GM10248 (cell line): ENCODE results near the gene SPAG9.

Experiments used
- CTCF ChIA-PET: fragments of 300-600 bp; sonication (Branson Sonifier 250); formaldehyde crosslinking; extraction: SDS; loops from one replicate; lab custom pipeline; 2021; ENCODE audit warnings: antibody characterized with exemption; lab: Yijun Ruan, JAX
- POLR2A ChIA-PET: fragments of 350-650 bp; sonication (Branson Sonifier 250); formaldehyde crosslinking; extraction: SDS; loops from one replicate; lab custom pipeline; 2020; ENCODE audit warnings: antibody characterized with exemption; lab: Yijun Ruan, JAX
- DNase-seq: peaks from one replicate; pipeline ENCODE4 v3.0.0; 2012; ENCODE audit errors: extremely low spot score
- CTCF ChIP-seq: IDR thresholded peaks from 2 replicates; pipeline ENCODE4 v1.5.1; 2012; ENCODE audit warnings: mild to moderate bottlenecking, low read depth; ENCODE audit errors: extremely low read depth, missing control alignments, control extremely low read depth

The SPAG9 gene

GRCh38 chr17:51013322-51013721, 107.3 kb downstream of the SPAG9 start:
- DNase-seq = no peak
- ChIA-PET POLR2A (no interaction called here), CTCF (interaction anchor here (0.7 to 3.3 kb wide), 8 partner anchors 9 to 140 kb away, joined by 3 to 28 read pairs (median 3); partner anchors contain the start of gene NME1)
- TF ChIP-seq CTCF = no peak

GRCh38 chr17:51012538-51012937, 108.1 kb downstream of the SPAG9 start:
- POLR2A ChIA-PET = interaction anchor here (0.6 kb wide), 1 partner anchor 156 kb away, joined by 6 read pairs; no protein-coding TSS in a partner anchor

GRCh38 chr17:51010173-51010675, 110.4 kb downstream of the SPAG9 start:
- no peak for TF ChIP-seq CTCF
- DNase-seq = no peak
- ChIA-PET CTCF (interaction anchor here (0.7 to 1.3 kb wide), 7 partner anchors 8 to 146 kb away, joined by 3 to 6 read pairs (median 4); partner anchors contain the start of gene NME1), POLR2A (no interaction called here)

More at GRCh38 chr17:51012538-51012937, 108.1 kb downstream of the SPAG9 start:
- no peak for TF ChIP-seq CTCF
- no peak for DNase-seq
- CTCF ChIA-PET = interaction anchor here (0.7 to 3.3 kb wide), 6 partner anchors 8 to 141 kb away, joined by 3 to 28 read pairs (median 3); partner anchors contain the start of gene NME1

- no peak for DNase-seq
- POLR2A ChIA-PET = no interaction called here
- CTCF ChIA-PET = interaction anchor here (1.0 to 10.0 kb wide), 3 partner anchors 8 to 48 kb away, joined by 3 to 133 read pairs (median 6); no protein-coding TSS in a partner anchor
- TF ChIP-seq CTCF = no peak
Measured at GRCh38 chr17:51006601-51007000, 114.1 kb downstream of the SPAG9 start.

GRCh38 chr17:51005768-51006167, 114.9 kb downstream of the SPAG9 start:
- CTCF ChIA-PET = interaction anchor here (1.3 to 10.0 kb wide), 5 partner anchors 11 to 49 kb away, joined by 4 to 133 read pairs (median 6); no protein-coding TSS in a partner anchor
- POLR2A ChIA-PET = no interaction called here
- no peak for DNase-seq
- no peak for TF ChIP-seq CTCF

GRCh38 chr17:51004249-51004648, 116.4 kb downstream of the SPAG9 start:
- DNase-seq = no peak
- ChIA-PET POLR2A (interaction anchor here (1.0 kb wide), 1 partner anchor 139 kb away, joined by 3 read pairs; the partner anchor contains the start of gene TOB1), CTCF (interaction anchor here (1.0 to 10.0 kb wide), 8 partner anchors 8 to 149 kb away, joined by 3 to 133 read pairs (median 6); partner anchors contain the start of gene NME1)
- no peak for TF ChIP-seq CTCF
